ENCODE measurements around the gene CAMK4. TPM values are rescaled to one million over a fixed set of nuclear protein-coding genes. Genes with fewer than 3 reads are reported as not detected.

Gene CAMK4
- total and polyA plus RNA-seq, 2 donors (not counting 3 experiments of a cell fraction or from before 2014, with no cell fraction given), result 2.2 to 5.4 TPM

DNA sequence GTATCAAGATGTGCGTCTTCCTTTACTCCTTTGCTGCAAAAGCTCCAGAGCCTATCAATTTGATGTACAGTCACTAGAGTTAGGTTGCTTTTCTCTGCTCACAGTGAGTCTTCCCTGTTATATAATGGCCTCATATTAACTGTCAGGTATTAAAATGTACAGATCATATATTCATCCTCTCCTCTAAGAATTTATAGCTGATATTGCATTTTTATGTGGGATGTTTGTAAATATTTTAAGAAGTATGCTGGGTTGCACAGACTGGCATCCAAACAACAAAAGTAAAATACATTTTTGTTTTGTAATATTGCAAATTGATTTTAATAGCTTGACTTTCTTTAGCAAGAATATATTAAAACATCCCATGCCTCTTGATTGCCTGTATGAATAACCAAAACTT, 148.6 kb downstream of the CAMK4 start:
- CTCF ChIA-PET, result interaction anchor here (1.3 kb wide), 1 partner anchor 16 kb away, joined by 3 read pairs; no protein-coding TSS in a partner anchor
- H3K9me1 ChIP-seq (replicated peaks; ENCODE audit: control insufficient read depth, extremely low read depth, insufficient read depth, low read length), result no peaks in the 10 kb centered on the region
- H3K27ac ChIP-seq (ENCODE audit: insufficient read depth, low read depth, low read length), result no peak overlapping the region
- FAIRE-seq (no peak), DNase-seq (ENCODE audit: low read depth, low spot score) (no peak)
- H2AFZ ChIP-seq (ENCODE audit: low read depth, low read length), result no peak overlapping the region
- H3K9ac ChIP-seq (replicated peaks; ENCODE audit: extremely low read depth, insufficient read depth, low read length), result no peak overlapping the region
- no peaks in the 10 kb centered on the region for H3K4me1 ChIP-seq (ENCODE audit: control insufficient read depth, extremely low read depth, insufficient read depth, low read length)
- dilution Hi-C loops (cut with MboI; ENCODE audit: extremely low pct_ligation_motif_present, low sequenced_read_pairs) (no loop called here), intact Hi-C loops (cut with micrococcal nuclease) (no loop called here)
- H4K20me1 ChIP-seq (replicated peaks; ENCODE audit: control insufficient read depth, extremely low read depth, insufficient read depth, low read length), result no peaks in the 10 kb centered on the region
- no peaks in the 10 kb centered on the region for H3K79me2 ChIP-seq (ENCODE audit: control insufficient read depth, insufficient read depth, low read length)
- H3K4me3 ChIP-seq (replicated peaks in 1 of 3; ENCODE audit: insufficient read depth in 1 of 3, low read depth in 1 of 3, low read length in 3 of 3), result no peak overlapping the region
- no peaks in the 10 kb centered on the region for H3K9me3 ChIP-seq (replicated peaks; ENCODE audit: control insufficient read depth, insufficient read depth, low read length)
- TF ChIP-seq GATA2 (IDR thresholded peaks at IDR 0.05; ENCODE audit: insufficient read depth, insufficient read length, low read depth, low read length) (no peak), JUN (IDR thresholded peaks at IDR 0.05; ENCODE audit: borderline replicate concordance, insufficient read depth, insufficient read length, low read depth) (no peak), FOS (IDR thresholded peaks at IDR 0.05; ENCODE audit: borderline replicate concordance, insufficient read depth, low read length) (no peak), EZH2 (IDR thresholded peaks at IDR 0.05; ENCODE audit: borderline replicate concordance, low read depth, low read length, severe bottlenecking) (no peak), POLR2AphosphoS5 (IDR thresholded peaks at IDR 0.05; ENCODE audit: insufficient read depth, low read depth, low read length) (no peak), POLR2A (IDR thresholded peaks at IDR 0.05; ENCODE audit: low read depth, low read length) (no peak), MYC (IDR thresholded peaks at IDR 0.05; ENCODE audit: low read depth, low read length) (no peak)
- TF ChIP-seq, protein P1, sequence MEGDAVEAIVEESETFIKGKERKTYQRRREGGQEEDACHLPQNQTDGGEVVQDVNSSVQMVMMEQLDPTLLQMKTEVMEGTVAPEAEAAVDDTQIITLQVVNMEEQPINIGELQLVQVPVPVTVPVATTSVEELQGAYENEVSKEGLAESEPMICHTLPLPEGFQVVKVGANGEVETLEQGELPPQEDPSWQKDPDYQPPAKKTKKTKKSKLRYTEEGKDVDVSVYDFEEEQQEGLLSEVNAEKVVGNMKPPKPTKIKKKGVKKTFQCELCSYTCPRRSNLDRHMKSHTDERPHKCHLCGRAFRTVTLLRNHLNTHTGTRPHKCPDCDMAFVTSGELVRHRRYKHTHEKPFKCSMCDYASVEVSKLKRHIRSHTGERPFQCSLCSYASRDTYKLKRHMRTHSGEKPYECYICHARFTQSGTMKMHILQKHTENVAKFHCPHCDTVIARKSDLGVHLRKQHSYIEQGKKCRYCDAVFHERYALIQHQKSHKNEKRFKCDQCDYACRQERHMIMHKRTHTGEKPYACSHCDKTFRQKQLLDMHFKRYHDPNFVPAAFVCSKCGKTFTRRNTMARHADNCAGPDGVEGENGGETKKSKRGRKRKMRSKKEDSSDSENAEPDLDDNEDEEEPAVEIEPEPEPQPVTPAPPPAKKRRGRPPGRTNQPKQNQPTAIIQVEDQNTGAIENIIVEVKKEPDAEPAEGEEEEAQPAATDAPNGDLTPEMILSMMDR (IDR thresholded peaks at IDR 0.05; ENCODE audit: extremely low read depth in 1 of 2, insufficient read depth in 1 of 2, low read depth in 1 of 2, low read length in 2 of 2), result no peak
- TF ChIP-seq, protein P2, sequence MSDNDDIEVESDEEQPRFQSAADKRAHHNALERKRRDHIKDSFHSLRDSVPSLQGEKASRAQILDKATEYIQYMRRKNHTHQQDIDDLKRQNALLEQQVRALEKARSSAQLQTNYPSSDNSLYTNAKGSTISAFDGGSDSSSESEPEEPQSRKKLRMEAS (IDR thresholded peaks at IDR 0.05; ENCODE audit: insufficient read depth, insufficient read length), result no peak
- POLR2A ChIA-PET, result no interaction called here
- no peaks in the 10 kb centered on the region for H3K36me3 ChIP-seq (ENCODE audit: control insufficient read depth in 2 of 2, extremely low read depth in 1 of 2, insufficient read depth in 2 of 2, low read length in 2 of 2)
- no peaks in the 10 kb centered on the region for H3K27me3 ChIP-seq (ENCODE audit: control insufficient read depth in 2 of 2, insufficient read depth in 2 of 2, low read length in 2 of 2)
- BruUV-seq (replicated peaks), result no TSS peak
- no peak overlapping the region for H3K4me2 ChIP-seq (ENCODE audit: insufficient read depth, low read length)
